Neural progenitor cell (in vitro differentiated cells): ENCODE results near the gene FBXO10.
"Not testable (repeated sequence)": the region's sequence is repeated elsewhere in the genome, so short reads cannot be mapped to it uniquely, and the experiment has no call there.

Experiments used
- CTCF ChIP-seq: fragments of 200-600 bp; sonication (generic); IDR thresholded peaks from 2 replicates; pipeline ENCODE4 v1.5.1; 2017; ENCODE audit warnings: antibody characterized with exemption, mild to moderate bottlenecking
- EZH2phosphoT487 ChIP-seq: fragments of 200-600 bp; sonication (generic); IDR thresholded peaks from 2 replicates; pipeline ENCODE4 v1.6.1; 2017; ENCODE audit warnings: antibody characterized with exemption

- not testable (repeated sequence) for TF ChIP-seq CTCF, EZH2phosphoT487
These were observed 98.7 kb downstream of the FBXO10 start for GRCh38 chr9:37477443-37477842.
